Measurements from ENCODE around the gene NUCB1.
"Not testable (repeated sequence)": the region's sequence is repeated elsewhere in the genome, so short reads cannot be mapped to it uniquely, and the experiment has no call there.

NUCB1 gene

GRCh38 chr19:48883726-48884125 is 16.4 kb upstream of the NUCB1 start:
- no peaks in the 10 kb centered on the region for H3K36me3 Mint-ChIP-seq
- no peaks in the 10 kb centered on the region for H3K27me3 Mint-ChIP-seq
- no peak overlapping the region for H3K4me3 Mint-ChIP-seq
- H3K4me1 Mint-ChIP-seq (ENCODE audit: low read depth) = peaks cover under 1% of the 10 kb centered on the region
- H3K9me3 Mint-ChIP-seq (ENCODE audit: low read depth) = no peaks in the 10 kb centered on the region
- no peak overlapping the region for H3K27ac Mint-ChIP-seq

- no peaks in the 10 kb centered on the region for H3K4me1 Mint-ChIP-seq (ENCODE audit: low read depth)
- H3K27me3 Mint-ChIP-seq = peaks cover 3% of the 10 kb centered on the region
- H3K36me3 Mint-ChIP-seq = no peaks in the 10 kb centered on the region
- no peaks in the 10 kb centered on the region for H3K9me3 Mint-ChIP-seq (ENCODE audit: low read depth)
- H3K4me3 Mint-ChIP-seq = no peak overlapping the region
- no peak overlapping the region for H3K27ac Mint-ChIP-seq
Measured at GRCh38 chr19:48887861-48888612, 12.1 kb upstream of the NUCB1 start.

- H3K4me1 Mint-ChIP-seq (ENCODE audit: low read depth); H3K27ac Mint-ChIP-seq; H3K36me3 Mint-ChIP-seq; H3K27me3 Mint-ChIP-seq; H3K9me3 Mint-ChIP-seq (ENCODE audit: low read depth); H3K4me3 Mint-ChIP-seq: not testable (repeated sequence)
Measured at GRCh38 chr19:48889496-48889895, 10.6 kb upstream of the NUCB1 start.

GRCh38 chr19:48890551-48890950 is 9.6 kb upstream of the NUCB1 start:
- no peak overlapping the region for H3K4me3 Mint-ChIP-seq
- no peaks in the 10 kb centered on the region for H3K9me3 Mint-ChIP-seq (ENCODE audit: low read depth)
- no peak overlapping the region for H3K27ac Mint-ChIP-seq
- H3K27me3 Mint-ChIP-seq = peaks cover 7% of the 10 kb centered on the region
- no peaks in the 10 kb centered on the region for H3K36me3 Mint-ChIP-seq
- peaks cover 6% of the 10 kb centered on the region for H3K4me1 Mint-ChIP-seq (ENCODE audit: low read depth)

GRCh38 chr19:48895226-48895625 is 4.9 kb upstream of the NUCB1 start:
- H3K27ac Mint-ChIP-seq = no peak overlapping the region
- H3K9me3 Mint-ChIP-seq (ENCODE audit: low read depth) = no peaks in the 10 kb centered on the region
- H3K36me3 Mint-ChIP-seq = no peaks in the 10 kb centered on the region
- peak overlapping the region; percentile 67 for H3K4me3 Mint-ChIP-seq
- peaks cover 7% of the 10 kb centered on the region for H3K27me3 Mint-ChIP-seq
- H3K4me1 Mint-ChIP-seq (ENCODE audit: low read depth) = peaks cover 20% of the 10 kb centered on the region

- Mint-ChIP-seq H3K36me3 (peaks cover 2% of the 10 kb centered on the region), H3K27me3 (peaks cover 5% of the 10 kb centered on the region), H3K4me3 (peak overlapping the region; percentile 67), H3K4me1 (ENCODE audit: low read depth) (peaks cover 26% of the 10 kb centered on the region), H3K9me3 (ENCODE audit: low read depth) (no peaks in the 10 kb centered on the region), H3K27ac (peak overlapping the region; percentile 34)
Measured at GRCh38 chr19:48896191-48896720, 3.9 kb upstream of the NUCB1 start.

GRCh38 chr19:48897181-48897580 is 2.9 kb upstream of the NUCB1 start:
- H3K9me3 Mint-ChIP-seq (ENCODE audit: low read depth) = no peaks in the 10 kb centered on the region
- H3K4me1 Mint-ChIP-seq (ENCODE audit: low read depth) = peaks cover 34% of the 10 kb centered on the region
- no peak overlapping the region for H3K27ac Mint-ChIP-seq
- H3K4me3 Mint-ChIP-seq = no peak overlapping the region
- peaks cover 2% of the 10 kb centered on the region for H3K36me3 Mint-ChIP-seq
- H3K27me3 Mint-ChIP-seq = peaks cover 5% of the 10 kb centered on the region

- Mint-ChIP-seq H3K27ac (peak overlapping the region; percentile 83), H3K4me1 (ENCODE audit: low read depth) (peaks cover 39% of the 10 kb centered on the region), H3K4me3 (peak overlapping the region; percentile 71)
- not testable (repeated sequence) for H3K36me3 Mint-ChIP-seq; H3K27me3 Mint-ChIP-seq; H3K9me3 Mint-ChIP-seq (ENCODE audit: low read depth)
Measured at GRCh38 chr19:48899386-48899749, 744 bp upstream of the NUCB1 start.

- H3K4me3 Mint-ChIP-seq = peak overlapping the region; percentile 94
- H3K4me1 Mint-ChIP-seq (ENCODE audit: low read depth) = peaks cover 32% of the 10 kb centered on the region
- no peaks in the 10 kb centered on the region for H3K9me3 Mint-ChIP-seq (ENCODE audit: low read depth)
- H3K36me3 Mint-ChIP-seq = peaks cover 5% of the 10 kb centered on the region
- H3K27ac Mint-ChIP-seq = peak overlapping the region; percentile 98
- no peaks in the 10 kb centered on the region for H3K27me3 Mint-ChIP-seq
Measured at GRCh38 chr19:48900477-48901406, 630 bp downstream of the NUCB1 start.

GRCh38 chr19:48902291-48902690 is 2.2 kb downstream of the NUCB1 start:
- H3K4me1 Mint-ChIP-seq (ENCODE audit: low read depth) = peaks cover 27% of the 10 kb centered on the region
- peak overlapping the region; percentile 94 for H3K4me3 Mint-ChIP-seq
- H3K27ac Mint-ChIP-seq; H3K36me3 Mint-ChIP-seq; H3K27me3 Mint-ChIP-seq; H3K9me3 Mint-ChIP-seq (ENCODE audit: low read depth): not testable (repeated sequence)

- H3K4me1 Mint-ChIP-seq (ENCODE audit: low read depth) = peaks cover 27% of the 10 kb centered on the region
- H3K27me3 Mint-ChIP-seq; H3K36me3 Mint-ChIP-seq; H3K27ac Mint-ChIP-seq; H3K9me3 Mint-ChIP-seq (ENCODE audit: low read depth); H3K4me3 Mint-ChIP-seq: not testable (repeated sequence)
Measured at GRCh38 chr19:48903788-48904187, 3.7 kb downstream of the NUCB1 start.

GRCh38 chr19:48905664-48906063 is 5.6 kb downstream of the NUCB1 start:
- H3K36me3 Mint-ChIP-seq = peaks cover 7% of the 10 kb centered on the region

GRCh38 chr19:48906324-48906723 is 6.2 kb downstream of the NUCB1 start:
- peaks cover 5% of the 10 kb centered on the region for H3K36me3 Mint-ChIP-seq
- no peak overlapping the region for H3K4me3 Mint-ChIP-seq
- no peaks in the 10 kb centered on the region for H3K27me3 Mint-ChIP-seq
- H3K9me3 Mint-ChIP-seq (ENCODE audit: low read depth) = no peaks in the 10 kb centered on the region
- H3K27ac Mint-ChIP-seq = no peak overlapping the region
- H3K4me1 Mint-ChIP-seq (ENCODE audit: low read depth) = peaks cover 13% of the 10 kb centered on the region

More at GRCh38 chr19:48905664-48906063, 5.6 kb downstream of the NUCB1 start:
- Mint-ChIP-seq H3K27me3 (no peaks in the 10 kb centered on the region), H3K27ac (no peak overlapping the region), H3K9me3 (ENCODE audit: low read depth) (no peaks in the 10 kb centered on the region), H3K4me3 (no peak overlapping the region), H3K4me1 (ENCODE audit: low read depth) (peaks cover 18% of the 10 kb centered on the region)

- Mint-ChIP-seq H3K4me3 (no peak overlapping the region), H3K27me3 (no peaks in the 10 kb centered on the region), H3K27ac (no peak overlapping the region), H3K36me3 (peaks cover 4% of the 10 kb centered on the region), H3K4me1 (ENCODE audit: low read depth) (peaks cover under 1% of the 10 kb centered on the region), H3K9me3 (ENCODE audit: low read depth) (no peaks in the 10 kb centered on the region)
Measured at GRCh38 chr19:48907671-48908070, 7.6 kb downstream of the NUCB1 start.

GRCh38 chr19:48909424-48910077 is 9.4 kb downstream of the NUCB1 start:
- not testable (repeated sequence) for H3K4me1 Mint-ChIP-seq (ENCODE audit: low read depth); H3K9me3 Mint-ChIP-seq (ENCODE audit: low read depth); H3K4me3 Mint-ChIP-seq; H3K27ac Mint-ChIP-seq; H3K27me3 Mint-ChIP-seq
- H3K36me3 Mint-ChIP-seq = peaks cover 12% of the 10 kb centered on the region
